Umbilical cord (tissue), 2 donors: Measurements from ENCODE around the gene SBNO2. TPM values are rescaled to one million over a fixed set of nuclear protein-coding genes. Genes with fewer than 3 reads are reported as not detected.
A peak's percentile ranks its signal among the peaks of the same experiment; 100 is the strongest.

Source experiments
- DNase-seq: peaks from one replicate; pipeline ENCODE4 v3.0.0-alpha.2; 2015; ENCODE audit warnings: low spot score
- total RNA-seq: library from RNA; depleted of rRNA; stranded (reverse); fragments of >200 nt; gene quantifications from one replicate; pipeline ENCODE4 v1.2.3, GENCODE V29; 2014; ENCODE audit warnings: low replicate concordance; ENCODE audit not compliant: insufficient read depth

SBNO2 gene
- total RNA-seq, 1 donor from 2014 or later = 21.7 TPM

DNA sequence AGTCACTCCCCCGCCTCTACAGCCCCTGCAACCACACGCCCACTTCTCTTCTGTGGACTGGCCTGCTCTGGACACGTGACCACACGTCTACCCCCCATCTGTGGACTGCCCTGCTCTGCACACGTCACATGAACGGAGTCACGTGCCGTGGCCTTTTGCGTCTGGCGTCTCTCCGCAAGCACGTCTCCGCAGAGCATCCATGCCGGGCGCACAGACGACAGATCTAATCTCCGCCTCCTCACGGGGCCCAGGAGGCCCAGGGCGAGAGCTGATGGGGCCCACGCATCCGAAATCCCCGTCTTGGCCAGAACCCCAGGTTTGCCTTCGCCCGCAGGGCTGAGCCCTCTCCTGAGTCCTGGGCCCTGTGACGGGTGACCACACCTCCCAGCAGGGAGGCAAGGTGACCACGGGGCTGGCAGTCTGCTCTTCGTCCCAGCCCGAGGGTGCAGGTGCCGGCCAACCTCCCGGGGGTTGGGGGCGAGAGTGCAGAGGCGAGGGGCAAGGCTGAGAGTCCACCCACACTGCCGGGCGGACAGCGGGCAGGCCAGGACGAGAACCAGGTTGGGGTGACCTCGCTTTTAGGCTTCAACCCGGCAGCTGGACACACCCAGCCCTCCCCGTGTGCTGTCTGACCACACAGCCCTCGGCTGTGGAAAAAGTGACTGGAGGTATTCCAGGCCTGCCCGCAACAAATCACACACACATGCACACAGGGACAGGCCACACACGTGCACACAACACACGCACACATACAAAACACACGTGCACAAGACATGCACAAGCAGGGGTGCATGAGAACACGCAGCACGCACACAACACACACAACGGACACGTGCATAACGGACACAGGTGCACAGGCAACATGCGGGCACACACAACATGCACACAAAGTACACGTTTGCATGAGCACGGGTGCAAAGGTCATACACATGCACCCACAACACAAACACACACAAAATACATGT lies 3.9 kb downstream of the SBNO2 start:
- DNase-seq = peak; percentile 63

DNA sequence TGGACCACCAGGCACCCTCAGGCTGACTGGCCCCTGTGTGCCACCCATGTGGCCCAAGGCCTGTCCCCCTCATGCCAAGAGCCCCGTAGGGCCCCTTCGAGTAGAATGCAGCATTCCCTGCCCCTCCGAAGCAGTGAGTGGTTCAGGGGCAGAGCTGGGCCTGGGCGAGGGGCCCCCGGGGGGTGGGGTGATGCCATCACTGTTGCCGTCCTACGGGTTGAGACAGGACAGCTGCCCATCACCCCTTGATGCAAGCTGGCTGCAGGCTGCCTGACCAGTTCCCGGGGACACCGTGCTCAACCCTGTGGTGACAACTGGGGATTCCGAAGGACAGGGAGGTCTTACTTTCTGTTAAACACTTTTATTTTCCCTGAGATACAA lies 4.7 kb downstream of the SBNO2 start:
- DNase-seq = no peak

DNA sequence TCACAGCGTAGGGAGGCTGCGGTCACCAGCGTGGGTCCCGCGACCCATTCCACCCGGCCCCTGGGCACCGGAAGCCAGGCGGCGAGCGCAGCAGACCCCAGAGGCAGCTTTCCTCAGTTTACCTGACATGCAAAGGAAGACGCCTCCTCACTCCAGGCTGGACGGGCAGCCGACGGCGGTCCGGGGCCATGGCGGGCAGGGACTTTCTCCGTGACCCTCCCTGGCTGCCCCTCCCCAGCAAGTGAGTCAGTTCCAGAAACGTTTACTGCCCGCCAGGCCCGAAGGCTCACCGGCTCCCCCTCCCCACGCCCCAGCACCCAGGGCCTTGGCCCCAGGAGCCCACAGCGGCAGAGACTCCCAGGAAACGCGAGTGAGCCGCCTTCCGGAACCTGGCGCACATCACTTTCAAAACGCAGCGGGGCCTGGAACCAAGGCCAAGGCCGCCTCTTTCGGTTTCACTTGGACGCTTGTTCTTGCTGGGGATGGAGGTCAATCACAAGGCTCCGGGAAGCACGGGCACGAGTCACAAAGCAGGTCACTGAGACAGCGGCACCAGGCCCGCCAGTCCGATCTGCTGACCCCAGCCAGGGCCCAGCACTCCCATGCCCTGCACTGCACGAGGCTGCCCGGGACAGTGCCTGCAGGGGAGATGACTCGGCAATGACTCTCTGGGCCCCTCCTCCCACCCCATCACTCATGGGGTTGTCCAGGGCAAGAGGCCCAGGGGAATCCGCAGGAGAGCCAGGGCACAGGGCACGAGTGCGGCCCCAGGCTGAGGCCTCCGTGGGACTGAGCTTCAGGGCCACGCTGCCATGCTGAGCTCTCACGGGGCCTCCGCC lies 5.3 kb downstream of the SBNO2 start:
- peak; percentile 36 for DNase-seq

DNA sequence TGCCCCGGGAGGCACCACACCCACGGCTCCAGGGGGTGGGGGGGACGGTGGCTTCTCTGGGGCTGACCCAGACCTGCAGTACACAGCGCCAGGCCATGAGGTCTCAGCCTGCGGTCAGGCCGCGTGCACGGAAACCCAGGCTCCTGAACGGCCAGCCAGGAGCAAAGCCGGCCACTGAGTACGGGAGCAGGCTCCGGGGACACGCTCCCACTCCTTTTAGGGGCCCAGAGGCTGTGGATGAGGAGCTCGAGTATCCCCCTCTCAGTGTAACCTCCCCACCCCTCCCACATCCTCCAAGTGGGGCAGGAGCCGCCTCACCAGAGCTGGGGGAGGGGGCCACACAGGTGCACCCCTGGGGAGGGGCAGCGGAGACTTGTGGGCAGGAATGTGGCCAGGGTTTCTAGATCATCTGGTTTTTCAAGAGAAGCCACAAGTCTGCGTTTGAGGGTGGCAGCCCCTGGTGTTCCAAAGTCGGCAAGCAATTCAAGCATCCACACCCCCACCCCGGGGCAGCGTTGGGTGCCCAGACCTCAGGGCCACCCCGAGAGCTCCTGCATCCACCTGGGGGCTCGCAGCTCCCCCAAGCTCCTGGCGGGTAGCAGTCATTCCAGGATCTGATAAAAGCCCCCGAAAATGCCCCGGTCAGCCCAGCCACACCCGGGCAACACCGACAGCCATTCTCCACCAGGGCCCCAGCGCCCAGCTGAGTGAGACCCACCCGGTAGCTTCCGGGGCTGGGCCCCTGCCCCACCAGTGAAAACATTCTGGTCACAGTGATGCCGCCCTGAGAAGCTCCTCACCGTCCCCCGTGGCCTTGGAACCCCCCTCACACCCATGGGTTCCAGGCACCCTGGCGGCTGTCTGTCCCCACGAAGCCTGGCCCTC lies 6.1 kb downstream of the SBNO2 start:
- peak; percentile 57 for DNase-seq

DNA sequence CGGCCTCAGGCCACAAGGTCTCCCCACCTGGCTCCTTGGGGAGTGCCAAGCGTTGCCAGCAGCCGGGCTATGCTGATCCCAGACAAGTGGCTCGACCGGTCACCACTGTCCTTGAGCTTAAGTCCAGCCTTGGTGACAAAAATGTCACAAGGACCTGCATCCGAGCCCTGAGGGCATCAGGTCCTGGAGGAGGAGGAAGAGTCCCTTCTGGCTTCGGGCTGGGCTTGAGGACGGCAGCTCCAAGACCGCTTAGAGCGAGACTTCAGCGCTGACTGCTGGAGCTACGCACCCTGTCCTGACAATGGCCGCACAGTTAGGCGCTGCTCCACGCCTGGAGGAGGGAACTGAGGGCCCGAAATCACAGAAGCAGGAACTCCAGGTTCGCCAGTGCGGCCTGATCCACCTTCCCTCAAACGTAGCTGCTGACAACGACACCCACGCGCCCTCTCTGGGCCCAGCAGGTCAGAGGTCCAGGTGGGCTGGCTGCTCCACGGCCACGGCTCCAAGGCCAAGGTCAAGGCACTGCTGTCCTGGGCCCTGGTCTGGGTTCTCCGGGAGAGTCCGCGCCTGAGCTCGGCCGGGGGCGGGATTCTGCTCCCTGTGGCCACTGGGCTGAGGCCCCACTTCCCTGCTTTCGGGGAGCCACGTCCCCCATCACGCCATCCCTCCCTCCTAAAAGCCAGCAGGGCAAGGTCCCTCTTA lies 7.0 kb downstream of the SBNO2 start:
- no peak for DNase-seq

DNA sequence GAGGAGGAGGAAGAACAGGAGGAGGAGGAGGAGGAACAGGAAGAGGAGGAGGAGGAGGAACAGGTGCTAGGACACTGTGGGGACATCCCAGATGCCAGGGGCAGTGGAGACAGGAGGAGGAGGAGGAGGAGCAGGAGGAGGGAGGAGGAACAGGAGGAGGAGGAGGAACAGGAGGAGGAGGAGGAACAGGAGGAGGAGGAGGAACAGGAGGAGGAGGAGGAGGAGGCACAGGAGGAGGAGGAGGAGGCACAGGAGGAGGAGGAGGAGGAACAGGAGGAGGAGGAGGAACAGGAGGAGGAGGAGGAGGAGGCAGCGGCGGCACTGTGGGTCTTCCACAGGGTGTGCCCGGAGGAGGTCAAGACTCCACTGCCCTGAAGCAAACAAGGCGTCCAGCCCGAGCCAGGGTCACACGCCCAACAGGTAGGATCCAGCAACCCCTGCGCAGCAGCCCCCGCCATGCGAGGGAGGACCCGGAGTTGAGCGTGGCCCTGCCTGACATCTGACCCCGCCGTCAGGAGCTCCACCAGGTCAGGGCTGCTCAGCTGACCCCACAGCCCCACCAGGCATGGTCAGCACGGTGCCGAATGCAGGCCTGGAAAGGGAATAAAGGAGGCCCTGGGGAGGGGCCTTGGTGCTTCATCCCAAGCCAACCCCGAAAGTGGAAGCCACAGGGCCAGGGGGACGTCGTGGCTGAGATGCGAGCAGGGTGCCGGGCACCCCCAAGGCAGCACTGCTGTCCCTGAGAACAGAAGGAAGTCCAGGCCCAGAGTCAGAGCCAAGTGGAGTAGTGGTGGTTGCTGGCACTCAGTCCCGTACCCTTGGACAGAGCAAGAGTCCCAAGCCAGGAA lies 9.2 kb downstream of the SBNO2 start:
- no peak for DNase-seq

DNA sequence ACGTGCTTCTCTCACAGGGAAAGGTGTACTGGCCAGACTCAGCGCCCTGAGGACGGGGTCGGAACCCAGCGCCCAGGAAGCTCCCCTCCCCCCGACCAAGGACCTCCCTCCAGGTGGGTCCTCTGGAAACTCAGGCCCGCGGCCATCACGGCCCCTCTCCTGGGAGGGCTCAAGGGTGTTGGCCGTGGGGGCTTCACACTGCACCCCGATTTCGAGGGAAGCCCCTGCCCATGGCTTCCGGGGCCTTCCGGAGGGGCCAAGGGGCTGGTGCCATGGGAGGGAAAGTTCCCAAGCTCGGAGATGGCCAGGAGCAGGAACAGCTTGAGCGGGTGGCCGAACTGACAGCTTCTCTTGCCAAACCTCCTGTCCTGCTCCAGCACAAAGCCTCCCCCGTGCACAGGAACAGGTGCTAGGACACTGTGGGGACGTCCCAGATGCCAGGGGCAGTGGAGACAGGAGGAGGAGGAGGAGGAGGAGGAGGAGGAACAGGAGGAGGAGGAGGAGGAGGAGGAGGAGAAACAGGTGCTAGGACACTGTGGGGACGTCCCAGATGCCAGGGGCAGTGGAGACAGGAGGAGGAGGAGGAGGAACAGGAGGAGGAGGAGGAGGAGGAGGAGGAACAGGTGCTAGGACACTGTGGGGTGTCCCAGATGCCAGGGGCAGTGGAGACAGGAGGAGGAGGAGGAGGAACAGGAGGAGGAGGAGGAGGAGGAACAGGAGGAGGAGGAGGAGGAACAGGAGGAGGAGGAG lies 10.0 kb downstream of the SBNO2 start:
- DNase-seq = no peak

DNA sequence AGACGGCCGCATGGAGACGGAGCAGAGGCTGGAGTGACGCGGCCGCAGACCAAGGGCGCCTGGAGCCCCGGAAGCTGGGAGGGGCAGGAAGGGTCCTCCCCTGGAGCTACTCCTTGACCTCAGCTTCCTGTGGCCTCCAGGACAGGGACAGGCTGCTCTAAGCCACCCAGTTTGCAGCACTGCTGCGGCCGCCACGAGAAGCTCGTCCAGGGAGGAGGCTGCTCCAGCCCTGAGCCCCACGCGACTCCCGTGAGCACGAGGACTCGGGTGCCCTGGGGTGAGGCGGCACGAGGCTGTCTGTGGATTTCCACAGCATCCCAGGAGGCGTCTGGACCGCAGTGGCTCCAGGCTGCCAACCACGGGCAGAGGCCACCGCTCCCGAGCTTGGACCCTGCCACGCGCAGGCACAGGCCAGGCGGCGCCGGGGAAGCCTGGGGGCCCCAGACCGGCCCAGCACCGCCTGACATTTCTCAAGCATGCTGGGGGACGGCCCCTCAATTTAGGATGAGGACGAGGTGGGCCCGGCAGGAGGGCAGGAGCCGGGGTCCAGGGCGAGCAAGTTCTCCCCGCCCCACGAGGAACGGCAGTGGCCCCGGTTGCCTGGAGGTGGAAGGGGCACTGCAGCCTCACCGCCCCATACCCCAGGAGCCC lies 10.7 kb downstream of the SBNO2 start:
- no peak for DNase-seq

DNA sequence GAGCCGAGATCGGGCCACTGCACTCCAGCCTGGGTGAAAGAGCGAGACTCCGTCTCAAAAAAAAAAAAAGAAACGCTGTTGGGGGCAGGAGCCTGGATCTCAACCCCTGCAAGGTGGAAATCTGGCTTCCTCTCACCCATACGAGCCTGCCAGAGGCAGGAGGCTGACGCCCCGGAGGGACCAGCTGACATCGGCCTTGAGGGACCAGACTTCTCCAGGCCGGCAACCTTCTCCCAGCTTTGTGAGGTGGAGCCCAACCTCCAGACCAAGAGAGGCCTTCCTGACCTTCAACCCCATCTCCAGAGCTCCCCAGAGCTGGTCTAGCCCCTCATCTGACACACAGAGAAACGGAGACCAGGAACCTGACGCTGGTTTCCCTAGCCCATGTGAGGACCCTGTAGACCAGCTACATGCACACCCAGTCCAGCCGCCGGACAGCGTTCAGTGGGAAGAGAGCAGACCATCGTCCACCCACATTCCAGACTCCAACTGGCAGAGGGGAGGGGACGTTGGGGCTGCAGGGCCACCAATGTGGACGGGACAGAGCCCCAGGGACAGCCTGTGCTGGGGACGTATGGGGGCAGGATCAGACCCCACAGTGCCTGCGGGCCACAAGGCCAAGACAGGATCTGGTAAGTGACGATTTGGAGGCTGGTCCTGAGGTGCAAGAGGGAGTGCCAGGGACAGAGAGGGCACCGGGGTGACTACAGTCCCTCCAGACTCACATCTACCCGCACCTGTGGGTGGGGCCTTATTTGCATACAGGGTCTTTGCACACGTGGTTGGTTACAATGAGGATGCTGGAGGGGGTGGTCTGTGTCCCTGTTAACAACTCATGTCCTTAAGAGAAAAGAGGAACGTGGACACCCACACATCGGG lies 11.4 kb downstream of the SBNO2 start:
- no peak for DNase-seq

DNA sequence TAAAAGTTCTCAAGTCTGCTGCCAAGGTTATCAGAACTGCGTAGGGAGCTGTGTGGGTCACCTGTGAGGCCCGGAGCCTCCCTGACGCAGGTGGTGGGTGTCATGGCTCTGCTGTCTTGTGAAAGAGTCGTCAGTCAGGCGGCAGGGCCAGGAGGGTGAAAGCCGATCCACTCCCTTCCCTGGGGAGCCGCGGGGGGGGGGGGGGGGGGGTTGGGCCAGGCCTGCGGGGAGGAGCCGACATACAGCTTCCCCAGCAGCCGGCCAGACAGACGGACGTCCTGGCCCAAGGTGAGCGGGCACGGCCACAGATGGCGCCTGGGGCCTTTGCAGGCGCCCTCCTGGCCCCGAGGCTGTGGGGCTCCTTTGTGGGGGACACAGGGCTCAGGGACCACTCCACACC lies 12.4 kb downstream of the SBNO2 start:
- DNase-seq = no peak

DNA sequence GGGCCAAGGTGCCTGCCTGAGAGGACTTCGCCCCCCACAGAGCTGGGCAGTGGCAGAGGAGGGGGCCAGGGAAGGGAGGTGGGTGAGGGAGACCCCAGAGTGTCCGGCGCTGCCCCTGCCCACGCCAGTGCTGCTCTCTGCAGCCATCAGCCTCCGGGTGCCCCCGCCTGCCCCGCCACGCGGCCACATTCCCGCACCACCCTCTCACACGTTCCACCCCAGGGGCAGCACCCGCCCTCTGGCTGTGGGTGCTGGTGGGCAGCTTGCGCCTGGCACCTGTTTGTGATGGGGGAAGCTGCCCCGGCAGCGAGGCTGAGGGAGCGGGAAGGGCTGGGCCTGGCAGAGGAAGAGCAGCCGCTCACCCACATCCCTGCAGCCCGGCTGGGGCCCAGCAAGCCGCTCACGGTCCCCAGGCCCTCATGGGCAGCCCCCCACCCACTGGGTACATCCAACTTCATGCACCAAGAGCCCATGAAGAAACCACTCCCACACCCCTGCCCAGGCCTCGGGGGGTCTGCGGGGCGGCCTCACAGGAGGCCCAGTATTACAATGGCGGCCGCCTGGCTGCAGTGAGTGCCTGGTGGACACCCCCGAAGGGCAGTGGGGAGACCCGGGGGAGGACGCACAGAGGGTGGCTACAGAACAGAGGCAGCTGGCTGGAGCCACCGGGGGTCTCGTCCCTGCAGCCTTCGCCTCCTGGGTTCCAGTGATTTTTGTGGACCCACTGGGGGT lies 14.0 kb downstream of the SBNO2 start:
- no peak for DNase-seq

DNA sequence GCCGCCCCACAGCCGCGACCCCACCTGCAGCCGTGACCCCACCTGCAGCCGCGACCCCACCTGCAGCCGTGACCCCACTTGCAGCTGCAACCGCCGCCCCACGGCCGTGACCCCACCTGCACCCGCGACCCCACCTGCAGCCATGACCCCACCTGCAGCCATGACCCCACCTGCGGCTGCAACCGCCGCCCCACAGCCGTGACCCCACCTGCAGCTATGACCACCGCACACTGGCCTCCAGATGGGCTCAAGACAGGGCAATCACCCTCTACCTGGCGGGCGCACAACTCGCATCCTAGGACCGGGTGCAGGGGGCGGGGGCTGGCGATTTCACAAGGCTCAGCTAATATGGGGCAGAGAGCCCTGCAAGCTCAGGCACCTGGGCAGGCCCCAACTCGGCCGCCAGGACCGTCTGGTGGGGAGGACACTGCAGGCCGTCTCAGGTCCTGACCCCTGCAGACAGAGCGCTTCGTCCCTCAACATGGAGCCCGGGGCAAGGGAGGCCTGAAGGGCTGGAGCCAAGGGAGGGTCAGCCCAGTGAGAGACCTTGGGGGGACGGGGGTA lies 15.1 kb downstream of the SBNO2 start:
- no peak for DNase-seq

DNA sequence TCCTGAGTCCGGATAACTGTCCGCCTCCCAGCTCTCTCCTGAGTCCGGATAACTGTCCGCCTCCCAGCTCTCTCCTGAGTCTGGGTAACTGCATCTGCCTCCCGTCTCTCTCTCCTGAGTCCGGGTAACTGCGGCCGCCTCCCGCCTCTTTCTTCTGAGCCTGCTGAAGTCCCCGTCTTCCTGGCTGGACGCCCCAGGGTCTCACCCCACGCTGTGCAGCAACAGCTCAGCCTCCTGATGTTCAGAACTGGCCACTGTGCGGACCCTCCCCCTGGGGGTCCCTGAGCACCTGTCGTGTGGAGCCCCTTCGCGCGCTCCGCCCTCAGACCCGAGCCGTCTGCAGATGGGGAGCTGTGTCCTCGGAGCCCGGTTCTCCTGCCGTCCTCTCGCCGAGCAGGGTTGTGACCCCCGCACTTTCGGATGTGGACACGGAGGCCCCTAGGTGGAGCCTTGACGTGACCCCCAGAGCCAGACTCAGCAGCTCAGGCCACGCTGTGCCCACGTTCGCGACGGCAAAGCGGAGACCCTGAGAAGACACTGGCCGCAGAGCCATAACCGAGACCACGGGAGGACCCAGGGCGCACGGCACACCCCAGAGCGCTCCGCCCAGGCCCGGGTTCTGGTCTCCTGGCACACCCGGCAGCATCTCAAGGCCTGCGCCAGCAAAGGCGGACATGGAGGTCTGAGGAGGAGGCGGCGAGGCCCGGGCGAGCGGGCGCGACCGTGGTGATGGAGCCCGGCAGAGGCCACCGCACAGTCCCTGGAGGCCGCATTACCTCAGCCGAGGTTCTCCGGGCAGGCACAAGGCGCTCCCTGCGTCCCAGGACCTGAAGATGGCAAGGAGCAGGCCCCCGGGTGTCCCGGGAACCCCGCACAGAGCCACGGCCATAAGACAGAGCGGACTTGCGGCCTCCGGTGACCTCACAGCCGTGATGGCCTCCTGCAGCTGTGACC lies 15.9 kb downstream of the SBNO2 start:
- no peak for DNase-seq

DNA sequence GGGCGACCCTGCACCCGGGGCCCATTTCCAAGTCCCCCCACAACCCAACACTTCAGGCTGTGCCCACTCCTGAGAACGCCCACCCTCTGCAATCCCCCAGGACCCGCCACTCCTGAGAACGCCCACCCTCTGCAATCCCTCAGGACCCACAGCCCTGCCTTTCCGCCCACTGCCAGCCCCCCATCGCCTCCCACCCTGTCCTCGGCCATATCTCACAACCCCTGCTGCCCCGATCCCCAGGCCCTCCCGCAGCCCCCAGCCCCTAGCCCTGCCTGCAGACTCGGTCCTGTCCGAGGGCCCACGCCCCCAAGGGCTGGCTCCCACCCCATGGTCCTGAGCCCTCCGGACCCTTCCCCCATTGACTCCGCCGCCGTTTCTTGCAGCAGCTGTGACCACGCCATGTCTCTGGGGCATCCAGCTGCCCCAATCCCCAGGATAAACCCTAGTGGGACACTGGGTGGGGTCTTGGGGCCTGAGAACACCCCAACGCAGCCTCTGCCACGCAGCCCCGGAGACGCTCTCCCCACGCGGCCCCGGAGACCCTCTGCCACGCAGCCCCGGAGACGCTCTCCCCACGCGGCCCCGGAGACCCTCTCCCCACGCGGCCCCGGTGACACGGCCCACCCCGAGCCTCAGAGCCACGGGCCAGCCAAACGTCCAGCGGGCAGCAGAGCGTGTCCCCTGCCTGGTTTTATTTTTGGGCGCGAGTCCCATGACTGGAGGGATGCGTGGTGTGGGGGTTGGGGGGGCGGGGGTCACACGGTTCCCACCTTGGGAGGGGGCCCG lies 17.0 kb downstream of the SBNO2 start:
- DNase-seq = no peak

DNA sequence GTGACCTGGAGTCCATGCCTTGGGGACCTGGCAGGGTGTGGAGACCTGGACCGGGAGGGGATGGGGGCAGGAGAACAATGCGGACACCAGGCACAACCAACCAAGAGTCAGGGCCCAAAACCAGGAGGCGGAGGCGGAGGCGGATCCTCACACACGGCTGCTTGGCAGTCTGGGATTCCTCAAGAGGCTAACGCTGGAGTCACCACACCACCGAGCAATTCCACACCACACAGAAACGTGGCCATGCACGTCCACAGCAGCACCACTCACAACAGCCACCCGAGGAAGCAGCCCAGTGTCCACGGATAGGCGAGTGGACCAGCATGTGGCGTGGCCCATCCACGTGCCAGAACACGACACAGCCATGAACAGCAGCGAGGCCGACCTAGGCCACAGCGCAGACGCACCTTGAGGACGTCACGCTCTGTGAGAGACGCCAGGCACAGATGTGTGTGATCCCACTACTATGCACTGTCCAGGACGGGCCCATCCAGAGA lies 17.7 kb downstream of the SBNO2 start:
- no peak for DNase-seq
